DND-41 (cell line): ENCODE measurements around the gene ADAT2.

Experiments
- CTCF ChIP-seq: IDR thresholded peaks from 2 replicates; pipeline ENCODE4 v1.5.1; 2012; ENCODE audit warnings: borderline replicate concordance, low read length, moderate library complexity, mild to moderate bottlenecking; ENCODE audit not compliant: poor library complexity, severe bottlenecking; ENCODE audit errors: extremely low read depth
- EZH2 ChIP-seq: IDR thresholded peaks from 3 replicates; pipeline ENCODE4 v1.6.1; 2012; ENCODE audit warnings: borderline replicate concordance, low read depth, mild to moderate bottlenecking, moderate library complexity, low read length, inconsistent platforms; ENCODE audit not compliant: severe bottlenecking

- TF ChIP-seq CTCF (no peak), EZH2 (no peak)
These were observed 39.7 kb upstream of the ADAT2 start for GRCh38 chr6:143490244-143490643.
